ENCODE results near the gene VWA5B1. TPM values are rescaled to one million over a fixed set of nuclear protein-coding genes. Genes with fewer than 3 reads are reported as not detected.
A peak's percentile ranks its signal among the peaks of the same experiment; 100 is the strongest.

Gene VWA5B1
- total RNA-seq, 1 experiment from 2014 or later, result not detected

DNA sequence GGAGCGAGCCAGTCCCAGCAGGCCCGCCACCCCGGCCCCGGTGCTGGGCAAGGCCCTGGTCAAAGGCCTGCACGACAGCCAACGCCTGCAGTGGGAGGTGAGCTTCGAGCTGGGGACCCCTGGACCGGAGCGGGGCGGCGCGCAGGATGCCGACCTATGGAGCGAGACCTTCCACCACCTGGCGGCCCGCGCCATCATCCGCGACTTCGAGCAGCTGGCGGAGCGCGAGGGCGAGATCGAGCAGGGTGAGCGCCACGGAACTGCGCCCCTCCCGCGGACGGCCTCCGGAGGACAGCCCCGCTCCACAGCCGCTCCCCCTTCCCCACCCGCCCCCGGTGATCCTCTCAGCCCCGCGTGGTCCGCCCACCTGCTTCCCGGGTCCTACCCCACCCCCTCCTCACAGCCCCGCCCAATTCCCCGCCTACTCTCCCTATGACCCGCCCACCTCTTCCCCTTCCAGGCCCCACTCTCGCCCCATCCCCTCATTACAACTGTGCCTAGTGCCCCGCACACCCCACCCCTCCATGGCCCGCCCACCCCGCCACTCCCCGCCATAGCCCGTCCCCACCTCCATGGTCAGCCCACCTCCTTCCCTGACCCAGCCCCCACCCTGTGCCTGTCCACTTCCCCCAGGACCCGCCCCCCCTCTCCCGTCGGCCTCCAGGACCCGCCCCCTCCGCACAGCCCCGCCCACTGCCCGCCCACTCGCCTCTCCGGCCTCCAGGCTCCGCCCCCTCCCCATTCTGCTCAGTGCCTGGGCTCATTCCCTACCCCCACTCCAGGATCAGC, 52.7 kb downstream of the VWA5B1 start:
- in situ Hi-C loops (cut with HindIII; ENCODE audit: low sequenced_read_pairs), result no loop called here
- no peak for DNase-seq (ENCODE audit: low spot score)

DNA sequence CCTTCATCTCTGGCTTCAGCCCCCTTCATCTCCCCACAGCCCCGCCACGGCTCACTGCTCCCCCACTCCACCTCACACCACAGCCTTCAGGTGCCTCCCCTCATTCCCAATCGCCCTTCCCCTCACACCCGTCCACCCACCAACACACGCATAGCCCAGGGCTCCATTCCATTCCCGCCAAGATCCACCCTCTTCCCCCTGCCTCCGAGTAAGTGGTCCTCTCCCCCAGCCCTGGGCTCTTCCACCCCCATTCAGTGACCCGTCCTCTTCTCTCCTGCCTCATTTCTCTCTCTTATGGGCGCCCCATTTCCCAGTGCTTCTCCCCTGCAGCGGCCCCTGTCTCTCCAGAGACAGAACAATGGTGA, 53.2 kb downstream of the VWA5B1 start:
- in situ Hi-C loops (cut with HindIII; ENCODE audit: low sequenced_read_pairs), result no loop called here

GRCh38 chr1:20344738-20345137, 54.1 kb downstream of the VWA5B1 start:
- DNase-seq (ENCODE audit: low spot score), result no peak

More for the DNA sequence above, 53.2 kb downstream of the VWA5B1 start:
- DNase-seq (ENCODE audit: low spot score), result no peak

DNA sequence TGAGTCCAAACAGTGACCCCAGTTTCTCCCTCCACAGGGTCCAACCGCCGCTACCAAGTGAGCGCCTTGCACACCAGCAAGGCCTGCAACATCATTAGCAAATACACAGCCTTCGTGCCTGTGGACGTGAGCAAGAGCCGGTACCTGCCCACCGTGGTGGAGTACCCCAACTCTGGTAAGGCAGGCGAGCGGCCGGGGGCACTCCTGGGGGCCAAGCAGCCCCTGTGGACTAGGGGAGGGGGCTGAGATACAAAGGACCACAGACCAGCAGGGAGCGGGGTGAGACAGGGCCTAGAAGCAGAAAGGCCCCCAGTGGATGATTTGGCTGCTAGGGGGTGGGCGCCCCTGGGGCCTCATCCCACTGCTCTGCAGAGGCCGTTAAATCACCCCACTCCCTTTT, 54.7 kb downstream of the VWA5B1 start:
- in situ Hi-C loops (cut with HindIII; ENCODE audit: low sequenced_read_pairs), result no loop called here
- DNase-seq (ENCODE audit: low spot score), result no peak

More at GRCh38 chr1:20344738-20345137, 54.1 kb downstream of the VWA5B1 start:
- in situ Hi-C loops (cut with HindIII; ENCODE audit: low sequenced_read_pairs), result no loop called here

- DNase-seq (ENCODE audit: low spot score), result no peak
- in situ Hi-C loops (cut with HindIII; ENCODE audit: low sequenced_read_pairs), result no loop called here
Observed at GRCh38 chr1:20346433-20346832, 55.8 kb downstream of the VWA5B1 start.

DNA sequence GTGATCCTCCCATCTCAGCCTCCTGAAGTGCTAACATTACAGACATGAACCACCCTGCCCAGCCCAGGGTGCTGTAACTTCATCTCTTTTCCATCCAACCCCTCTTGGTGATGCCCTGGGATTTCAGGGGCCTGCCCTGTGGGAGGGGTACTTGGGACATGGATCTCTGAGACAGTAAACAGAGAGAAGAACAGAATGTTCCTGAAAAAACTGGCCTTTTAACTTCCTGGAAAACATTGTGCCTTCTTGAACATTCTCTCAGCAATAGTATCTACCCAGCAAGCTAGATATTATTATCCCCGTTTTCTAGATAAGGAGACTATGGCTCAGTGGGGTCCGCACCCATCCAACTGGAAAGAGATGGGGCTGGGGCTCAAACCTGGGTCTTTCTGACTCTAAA, 57.0 kb downstream of the VWA5B1 start:
- DNase-seq (ENCODE audit: low spot score), result no peak
- in situ Hi-C loops (cut with HindIII; ENCODE audit: low sequenced_read_pairs), result no loop called here

DNA sequence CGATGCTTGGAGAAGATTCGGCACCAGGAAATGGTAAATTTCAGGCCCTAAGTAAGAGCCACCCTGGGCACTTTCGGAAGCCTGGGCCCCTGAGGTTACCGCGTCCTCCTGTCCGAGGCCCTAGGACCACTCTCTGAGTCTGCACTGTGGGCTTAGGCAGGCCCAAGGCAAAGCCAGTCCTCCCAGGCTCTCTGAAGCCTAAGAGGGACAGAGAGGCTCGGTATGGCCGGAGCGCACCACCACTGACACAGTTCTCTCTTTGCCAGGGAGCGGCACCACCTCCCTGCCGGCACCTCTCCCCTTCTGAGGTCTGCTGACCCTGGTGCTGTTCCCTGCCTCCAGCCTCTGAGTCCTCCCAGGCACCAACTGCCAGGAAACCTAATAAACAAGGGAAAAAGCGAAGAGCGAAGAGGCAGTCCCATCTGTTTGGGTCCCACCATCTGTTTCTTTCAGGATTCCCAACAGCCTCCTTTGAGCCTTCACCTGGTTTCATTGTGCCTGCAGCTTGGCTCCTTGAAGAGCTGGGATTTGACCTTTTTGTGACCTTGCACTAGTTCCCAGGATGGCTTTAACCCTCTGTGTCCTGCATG, 57.7 kb downstream of the VWA5B1 start:
- in situ Hi-C loops (cut with HindIII; ENCODE audit: low sequenced_read_pairs), result no loop called here
- peak; percentile 96 for DNase-seq (ENCODE audit: low spot score)

- in situ Hi-C loops (cut with HindIII; ENCODE audit: low sequenced_read_pairs), result no loop called here
- DNase-seq (ENCODE audit: low spot score), result no peak
Observed at GRCh38 chr1:20349561-20349960, 58.9 kb downstream of the VWA5B1 start.

- no peak for DNase-seq (ENCODE audit: low spot score)
- in situ Hi-C loops (cut with HindIII; ENCODE audit: low sequenced_read_pairs), result no loop called here
Observed at GRCh38 chr1:20349971-20350370, 59.3 kb downstream of the VWA5B1 start.

DNA sequence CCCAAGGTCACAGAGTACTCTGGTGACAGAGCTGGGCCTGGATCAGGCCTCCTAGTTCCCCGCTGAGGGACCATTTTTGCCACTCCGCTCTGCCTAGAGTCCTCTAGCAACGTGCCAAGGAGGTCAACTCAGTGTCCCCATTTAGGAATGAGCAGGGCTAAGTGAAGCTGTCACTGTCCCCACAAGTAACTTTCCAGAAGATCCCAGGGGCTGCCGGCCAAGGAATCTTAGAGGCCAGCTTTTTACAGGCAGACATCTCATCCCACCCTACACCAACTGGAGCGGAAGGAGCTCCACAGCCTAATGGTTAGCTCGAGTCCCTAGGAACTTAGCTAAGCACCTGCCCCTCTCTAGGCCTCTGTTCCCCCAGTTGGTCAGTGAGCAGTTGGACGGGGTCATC, 59.7 kb downstream of the VWA5B1 start:
- in situ Hi-C loops (cut with HindIII; ENCODE audit: low sequenced_read_pairs), result no loop called here

DNA sequence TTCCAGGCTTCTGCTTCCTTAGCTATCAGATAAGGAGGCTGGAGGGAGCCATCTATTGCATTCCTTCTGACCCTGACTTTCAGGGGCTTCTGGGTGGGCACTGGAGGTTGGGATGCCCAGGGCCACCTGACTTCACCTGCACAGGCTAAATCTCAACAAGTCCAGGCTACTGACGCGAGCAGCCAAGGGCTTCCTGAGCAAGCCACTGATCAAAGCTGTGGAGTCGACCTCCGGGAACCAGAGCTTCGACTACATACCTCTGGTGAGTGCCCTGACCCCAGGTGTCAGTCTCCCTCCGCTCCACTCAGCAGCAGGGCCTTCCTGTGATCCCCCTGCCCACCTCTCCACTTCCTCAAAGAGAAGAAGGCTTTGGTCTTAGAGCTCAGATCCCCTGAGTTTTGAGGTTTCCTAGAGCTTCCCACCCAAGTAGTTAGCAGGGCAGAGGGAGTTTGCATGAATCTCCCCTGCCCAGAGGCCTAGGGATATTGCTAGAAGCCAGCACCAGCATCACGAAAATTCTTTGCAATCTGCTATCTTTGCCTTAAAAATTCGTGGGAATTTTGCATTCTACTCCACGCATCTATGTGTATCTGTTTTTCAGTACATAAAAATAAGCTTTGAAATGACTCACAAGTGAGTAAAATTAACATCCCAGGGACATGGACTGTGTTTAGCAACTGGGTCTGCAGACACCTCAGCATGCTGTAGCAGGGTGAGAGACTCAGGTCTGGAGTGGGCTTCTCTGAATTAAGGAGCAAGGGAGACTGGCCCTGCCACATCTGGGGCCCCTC, 61.4 kb downstream of the VWA5B1 start:
- no peak for DNase-seq (ENCODE audit: low spot score)
- in situ Hi-C loops (cut with HindIII; ENCODE audit: low sequenced_read_pairs), result no loop called here

More for the DNA sequence above, 59.7 kb downstream of the VWA5B1 start:
- DNase-seq (ENCODE audit: low spot score), result no peak

- in situ Hi-C loops (cut with HindIII; ENCODE audit: low sequenced_read_pairs), result no loop called here
- DNase-seq (ENCODE audit: low spot score), result no peak
Observed at GRCh38 chr1:20353836-20354235, 63.2 kb downstream of the VWA5B1 start.

DNA sequence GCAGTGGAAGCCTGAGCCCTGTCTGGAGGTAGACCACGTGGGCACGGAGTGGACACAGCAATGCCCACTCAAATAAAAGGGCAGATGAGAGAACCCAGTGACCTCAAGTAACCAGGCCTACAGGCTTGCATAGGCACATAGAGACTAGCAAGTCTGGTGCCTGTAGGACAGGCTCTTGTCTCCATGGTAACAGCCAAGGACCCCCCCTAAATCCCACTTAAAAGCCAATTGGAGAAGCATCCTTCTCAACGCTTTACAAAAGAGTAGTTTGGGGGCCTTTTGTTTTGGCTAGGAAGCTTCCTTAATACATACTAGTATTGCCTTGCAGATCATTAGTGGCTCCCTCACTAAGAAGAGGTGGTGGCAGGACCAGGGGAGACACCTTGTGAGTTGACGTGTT, 63.9 kb downstream of the VWA5B1 start:
- no peak for DNase-seq (ENCODE audit: low spot score)
- in situ Hi-C loops (cut with HindIII; ENCODE audit: low sequenced_read_pairs), result no loop called here

DNA sequence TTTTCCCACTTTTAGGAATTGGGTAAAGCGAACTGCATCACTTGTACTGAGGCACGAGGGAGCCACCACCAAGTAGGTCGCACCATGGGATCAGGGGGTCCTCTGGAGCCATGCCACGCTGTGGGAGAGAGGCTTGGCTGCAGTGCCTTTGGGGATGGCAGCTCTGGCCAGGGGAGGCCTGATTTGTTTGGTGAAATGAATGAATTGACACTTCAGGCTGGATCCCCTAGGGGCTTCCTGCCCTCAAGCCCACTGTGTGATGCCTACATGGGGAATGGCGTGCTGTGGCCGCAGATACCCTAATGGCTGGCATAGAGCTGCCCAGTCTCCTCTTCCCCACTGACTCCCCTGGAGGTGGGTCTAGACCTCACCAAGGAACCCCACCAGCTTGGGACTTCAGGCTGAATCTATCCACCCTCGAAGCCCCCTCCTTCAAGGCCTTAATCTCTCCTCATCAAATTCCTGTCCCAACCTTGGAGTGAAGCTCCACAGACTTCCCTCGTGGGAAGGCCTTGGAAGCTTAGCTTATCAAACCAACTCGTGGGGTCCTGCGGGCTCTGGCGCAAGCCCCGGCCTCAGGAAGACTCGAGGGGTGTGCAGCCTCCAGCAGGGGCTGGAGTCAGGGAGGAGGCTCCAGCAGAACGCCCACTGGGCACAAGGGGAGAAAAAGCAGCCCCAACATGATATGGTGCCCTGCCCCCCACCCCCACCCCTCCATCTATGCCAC, 64.6 kb downstream of the VWA5B1 start:
- DNase-seq (ENCODE audit: low spot score), result no peak
- in situ Hi-C loops (cut with HindIII; ENCODE audit: low sequenced_read_pairs), result no loop called here

DNA sequence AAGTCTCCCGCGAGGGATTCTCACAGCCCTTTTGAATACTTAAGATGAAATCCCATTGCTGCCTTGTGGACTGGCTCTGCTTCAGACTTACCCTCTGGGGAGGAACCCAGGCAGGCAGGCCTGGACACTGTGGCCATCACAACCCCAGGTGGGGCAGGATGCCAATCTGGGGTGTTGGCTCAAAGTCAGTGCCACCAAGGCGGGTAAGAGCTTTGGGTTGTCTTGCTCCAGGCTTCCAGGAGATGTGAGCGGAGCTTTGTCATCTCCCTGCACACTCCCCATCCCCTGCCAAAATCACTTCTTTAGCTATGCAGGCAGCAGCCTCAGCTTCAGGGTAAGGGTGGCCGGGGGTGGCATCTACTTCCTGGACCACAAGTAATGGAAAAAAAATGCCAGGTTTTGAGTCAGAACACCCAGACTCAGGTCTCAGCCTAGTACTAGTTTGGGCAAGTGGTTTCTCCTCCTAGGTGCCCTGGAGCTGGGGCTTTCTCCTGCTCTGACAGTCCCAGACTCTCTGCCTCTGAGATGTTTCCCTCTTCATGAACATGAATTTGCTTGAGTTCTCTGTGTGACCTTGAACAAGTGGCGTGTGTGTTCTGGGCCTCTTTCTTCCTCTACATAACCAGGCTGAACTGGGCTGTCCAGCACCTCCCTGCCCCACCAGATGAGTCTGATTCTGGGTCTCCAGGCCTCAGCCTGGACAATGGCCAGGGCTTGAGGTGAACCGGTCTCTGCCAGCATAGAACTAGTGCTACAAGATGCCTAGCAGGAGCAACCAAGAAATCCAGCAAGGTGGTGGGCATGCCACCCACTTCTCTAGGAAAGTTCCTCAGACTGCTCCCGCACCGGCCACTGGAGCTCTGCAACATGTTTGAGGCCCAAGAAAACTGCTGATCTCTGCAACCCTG, 65.4 kb downstream of the VWA5B1 start:
- DNase-seq (ENCODE audit: low spot score), result no peak
- in situ Hi-C loops (cut with HindIII; ENCODE audit: low sequenced_read_pairs), result no loop called here

GRCh38 chr1:20356850-20357459, 66.3 kb downstream of the VWA5B1 start:
- in situ Hi-C loops (cut with HindIII; ENCODE audit: low sequenced_read_pairs), result no loop called here
- no peak for DNase-seq (ENCODE audit: low spot score)

- no peak for DNase-seq (ENCODE audit: low spot score)
- in situ Hi-C loops (cut with HindIII; ENCODE audit: low sequenced_read_pairs), result no loop called here
Observed at GRCh38 chr1:20357796-20358195, 67.1 kb downstream of the VWA5B1 start.

GRCh38 chr1:20358761-20359263, 68.1 kb downstream of the VWA5B1 start:
- no peak for DNase-seq (ENCODE audit: low spot score)
- in situ Hi-C loops (cut with HindIII; ENCODE audit: low sequenced_read_pairs), result no loop called here

All from G401 (cell line).